Spleen (tissue), 11 donors: Measurements from ENCODE around the gene TPM2. TPM values are rescaled to one million over a fixed set of nuclear protein-coding genes. Genes with fewer than 3 reads are reported as not detected.

Experiments used
- DNase-seq: peaks from one replicate; pipeline ENCODE4 v3.0.0-alpha.2; 2020
- H3K27ac ChIP-seq, 8 donors: fragments of 200-600 bp; sonication (generic) in 7 of 8; 1 replicate in 4 of 8; 2 replicates in 4 of 8; pipeline versions ENCODE4 v1.5.0 to v1.8.0; 2016 to 2021; ENCODE audit warnings: inconsistent platforms in 4 of 8, mild to moderate bottlenecking in 4 of 8, moderate library complexity in 1 of 8
- H3K27me3 ChIP-seq, 7 donors: fragments of 200-600 bp; sonication (generic) in 6 of 7; replicated peaks in 1 of 7; 1 replicate in 4 of 7; 2 replicates in 3 of 7; pipeline versions ENCODE4 v1.5.0 to v1.8.0; 2016 to 2021; ENCODE audit warnings: inconsistent platforms in 3 of 7, mild to moderate bottlenecking in 1 of 7
- H3K36me3 ChIP-seq, 6 donors: fragments of 200-600 bp; sonication (generic) in 5 of 6; 1 replicate in 4 of 6; 2 replicates in 2 of 6; pipeline versions ENCODE4 v1.5.0 to v1.8.0; 2016 to 2021; ENCODE audit warnings: inconsistent platforms in 2 of 6
- H3K4me1 ChIP-seq, 6 donors: fragments of 200-600 bp; sonication (generic) in 5 of 6; 1 replicate in 3 of 6; 2 replicates in 3 of 6; pipeline versions ENCODE4 v1.5.0 to v1.8.0; 2016 to 2021; ENCODE audit warnings: inconsistent platforms in 3 of 6
- H3K4me3 ChIP-seq, 8 donors: fragments of 200-600 bp; sonication (generic) in 7 of 8; 1 replicate in 4 of 8; 2 replicates in 4 of 8; pipeline versions ENCODE4 v1.5.0 to v1.8.0; 2016 to 2021; ENCODE audit warnings: inconsistent platforms in 4 of 8, mild to moderate bottlenecking in 4 of 8, moderate library complexity in 2 of 8
- H3K9me3 ChIP-seq, 8 donors: fragments of 200-600 bp; sonication (generic) in 7 of 8; 1 replicate in 4 of 8; 2 replicates in 4 of 8; pipeline versions ENCODE4 v1.5.0 to v1.8.0; 2016 to 2021; ENCODE audit warnings: inconsistent platforms in 4 of 8
- CTCF ChIP-seq, 11 experiments: fragments of 200-600 bp in 7 of 11; fragments of 450-650 bp in 4 of 11; sonication (generic) in 4 of 11; IDR thresholded peaks in 8 of 11; conservative IDR thresholded peaks in 3 of 11; 1 replicate in 7 of 11; 2 replicates in 4 of 11; pipeline versions ENCODE4 v1.4.0 to v1.8.0; 2016 to 2021; ENCODE audit warnings: antibody characterized with exemption in 11 of 11, inconsistent platforms in 4 of 11, mild to moderate bottlenecking in 1 of 11
- POLR2A ChIP-seq, 3 donors: fragments of 450-650 bp; IDR thresholded peaks; one replicate each; pipeline ENCODE4 v1.5.1; 2017; ENCODE audit warnings: antibody characterized with exemption in 3 of 3, mild to moderate bottlenecking in 1 of 3
- POLR2AphosphoS5 ChIP-seq, 3 donors: sonication (generic); formaldehyde crosslinking; IDR thresholded peaks; one replicate each; pipeline ENCODE4 v1.5.1; 2017; ENCODE audit warnings: antibody characterized with exemption in 3 of 3
- WGBS, 5 donors: extraction: QIAGEN DNeasy Blood & Tissue Kit in 3 of 5; methylation state at CpG; one replicate each; pipeline versions ENCODE4 v1.1.5 to v1.1.7; 2013 to 2018; 5-methylcytosine and 5-hydroxymethylcytosine counted together
- intact Hi-C: fragments of 100-400 bp; cut with DNase I; formaldehyde crosslinking; loops from one replicate; pipeline ENCODE4 v1.15.0; 2023; ENCODE audit warnings: low total_unique reads
- polyA plus RNA-seq, 3 donors: library from polyadenylated mRNA; stranded (reverse); fragments of 200-250 nt; gene quantifications; one replicate each; pipeline ENCODE4 v1.2.1, GENCODE V29; 2013
- total RNA-seq, 7 donors: library from RNA; depleted of rRNA in 3 of 7; stranded (reverse); fragments of >200 nt in 3 of 7; fragmentation: NEBNext Ultra II Directional in 4 of 7; extraction: Animal tissue kit (Norgen Biotek cat#: 25700) in 4 of 7; gene quantifications; one replicate each; pipeline versions ENCODE4 v1.1.0 to v1.2.1, GENCODE V29; 2016 to 2021
- donor health status: healthy with polysubstance abuse.
- donor health status: DM: no; HTN: no; CAD: no; lungs with moderate emphysema.
- donor health status: DM: no; HTN: no; CAD: no.
- donor health status: Bipolar disorder and iron deficiency.
- donor health status: healthy.
- donor health status: DM: no; HTN: no; CAD: no.
- donor health status: DM: yes; HTN: yes; CAD: no.

TPM2 gene
- total and polyA plus RNA-seq, 10 donors = 43.1 to 237 (median 119) TPM

GRCh38 chr9:35651956-35652828 lies 37.5 kb downstream of the TPM2 start:
- no peak for DNase-seq
- intact Hi-C loops = no loop called here
- Histone ChIP-seq H3K4me3 (no peak overlapping the region), H3K4me1 (peaks cover 29 to 89% (median 59%) of the 10 kb centered on the region in 6 donors), H3K27ac (peak overlapping the region in 4 of 8 donors; percentile 85 to 95 (median 93)), H3K36me3 (no peaks in the 10 kb centered on the region), H3K9me3 (no peaks in the 10 kb centered on the region), H3K27me3 (no peaks in the 10 kb centered on the region)
- no peak for TF ChIP-seq POLR2AphosphoS5 (IDR thresholded peaks at IDR 0.05)
- TF ChIP-seq CTCF (IDR thresholded peaks at IDR 0.05 in 8 of 11, conservative IDR thresholded peaks at IDR 0.05 in 3 of 11) = no peak
- no peak for TF ChIP-seq POLR2A (IDR thresholded peaks at IDR 0.05)
- whole genome bisulfite sequencing, 5 donors = 89 to 94% (median 91%) methylated on average over 7 of the region's 7 CpGs

- WGBS, 5 donors = 52 to 62% (median 57%) methylated on average over 12 to 22 of the region's 22 CpGs
- Histone ChIP-seq H3K4me3 (peak within 1 kb of the TSS; percentile 41 to 73 (median 54)), H3K27ac (peak within 1 kb of the TSS; percentile 68 to 95 (median 81)), H3K4me1 (peaks cover 30 to 87% (median 59%) of the 10 kb centered on the region in 6 donors), H3K36me3 (no peaks in the 10 kb centered on the region), H3K9me3 (no peaks in the 10 kb centered on the region), H3K27me3 (no peaks in the 10 kb centered on the region)
- intact Hi-C loops = no loop called here
- DNase-seq = peak; percentile 82
- TF ChIP-seq POLR2AphosphoS5 (IDR thresholded peaks at IDR 0.05) = peak in 1 of 3 donors; percentile 30
- TF ChIP-seq CTCF (IDR thresholded peaks at IDR 0.05 in 8 of 11, conservative IDR thresholded peaks at IDR 0.05 in 3 of 11) = no peak
Measured at GRCh38 chr9:35650341-35651158, 39.2 kb downstream of the TPM2 start, which contains the start of gene SIT1. TSS of gene SIT1 (minus strand) at chr9:35650931. CDS start at chr9:35650853, 78 bp downstream.

GRCh38 chr9:35649431-35650340 lies 40.0 kb downstream of the TPM2 start:
- H3K27ac ChIP-seq = peak overlapping the region; percentile 68 to 95 (median 81)
- H3K4me3 ChIP-seq = peak overlapping the region; percentile 41 to 73 (median 54)
- H3K27me3 ChIP-seq = no peaks in the 10 kb centered on the region
- DNase-seq = peak; percentile 84
- intact Hi-C loops = no loop called here
- H3K36me3 ChIP-seq = no peaks in the 10 kb centered on the region
- 43 to 61% (median 50%) methylated on average over 22 to 26 of the region's 26 CpGs for WGBS, 5 donors
- TF ChIP-seq POLR2A (IDR thresholded peaks at IDR 0.05) = no peak
- no peak for TF ChIP-seq CTCF (IDR thresholded peaks at IDR 0.05 in 8 of 11, conservative IDR thresholded peaks at IDR 0.05 in 3 of 11)
- peak in 2 of 3 donors; percentile 28 for TF ChIP-seq POLR2AphosphoS5 (IDR thresholded peaks at IDR 0.05)
- no peaks in the 10 kb centered on the region for H3K9me3 ChIP-seq
- H3K4me1 ChIP-seq = peaks cover 36 to 88% (median 68%) of the 10 kb centered on the region in 6 donors
